ENCODE results near the gene LCN6.

DNA sequence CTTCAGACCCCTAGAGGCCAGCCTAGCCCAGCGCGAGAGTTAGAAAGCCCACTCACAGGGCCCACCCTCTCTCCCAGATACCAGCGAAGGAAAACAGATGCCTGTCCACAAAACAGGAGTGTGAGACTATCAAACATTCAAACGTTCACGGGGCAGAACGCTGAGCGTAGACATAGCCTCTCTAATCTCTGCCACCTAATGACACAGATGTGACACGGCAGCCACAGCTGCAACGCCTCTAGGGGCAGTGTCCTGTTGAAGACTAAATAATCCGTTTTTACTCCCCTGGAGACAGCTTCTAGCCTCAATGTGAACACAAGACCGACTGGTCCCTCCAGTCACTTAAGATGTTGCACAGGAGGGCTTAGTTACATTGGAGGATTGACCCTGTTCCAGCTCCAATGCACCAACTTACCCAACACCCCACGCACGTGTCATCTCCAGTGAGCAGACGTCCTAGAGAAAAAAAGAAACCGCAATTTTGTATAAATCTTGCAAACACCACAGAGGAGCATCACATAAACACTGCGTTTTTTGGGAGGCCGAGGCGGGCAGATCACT, 21.6 kb downstream of the LCN6 start:
- TF ChIP-seq RAD21 (CRISPR knock-in tag; conservative IDR thresholded peaks at IDR 0.05 in 1 of 2, IDR thresholded peaks at IDR 0.05 in 1 of 2), result peak in 1 of 2 experiments; percentile 26; a peak in 1 of 4 replicates
- no peak for TF ChIP-seq POLR2AphosphoS2 (IDR thresholded peaks at IDR 0.05; ENCODE audit: low read length)
- no peak for TF ChIP-seq FOXJ2 (tag; IDR thresholded peaks at IDR 0.05)
- TF ChIP-seq CEBPB (tag; IDR thresholded peaks at IDR 0.05), result 0 out of 2 replicates have a peak, but pooled peaks have one; percentile 12
- TF ChIP-seq GABPA (tag; conservative IDR thresholded peaks at IDR 0.05; ENCODE audit: low read depth), result no peak
- no peak for TF ChIP-seq LARP7 (IDR thresholded peaks at IDR 0.05)
- TF ChIP-seq JUN (IDR thresholded peaks at IDR 0.05; ENCODE audit: borderline replicate concordance, low read depth, low read length), result peak; percentile 21; the same call in 1 of the 2 replicates
- no peak for TF ChIP-seq JUN (CRISPR knock-in tag; IDR thresholded peaks at IDR 0.05; ENCODE audit: borderline replicate concordance)
- no peak for TF ChIP-seq POLR2A (conservative IDR thresholded peaks at IDR 0.05)
- no peak for TF ChIP-seq POLR2H (tag; IDR thresholded peaks at IDR 0.05; ENCODE audit: low read depth)
- TF ChIP-seq RHOXF2B (CRISPR knock-in tag; conservative IDR thresholded peaks at IDR 0.05), result no peak

Data from K562 (cell line).